NCI-H1417 (cell line): Measurements from ENCODE around the gene CPA3.

Experiments
- DNase-seq, 3 experiments: peaks; one replicate each; lab custom pipeline; 2025; lab: John Stamatoyannopoulos, UW

The CPA3 gene

DNA sequence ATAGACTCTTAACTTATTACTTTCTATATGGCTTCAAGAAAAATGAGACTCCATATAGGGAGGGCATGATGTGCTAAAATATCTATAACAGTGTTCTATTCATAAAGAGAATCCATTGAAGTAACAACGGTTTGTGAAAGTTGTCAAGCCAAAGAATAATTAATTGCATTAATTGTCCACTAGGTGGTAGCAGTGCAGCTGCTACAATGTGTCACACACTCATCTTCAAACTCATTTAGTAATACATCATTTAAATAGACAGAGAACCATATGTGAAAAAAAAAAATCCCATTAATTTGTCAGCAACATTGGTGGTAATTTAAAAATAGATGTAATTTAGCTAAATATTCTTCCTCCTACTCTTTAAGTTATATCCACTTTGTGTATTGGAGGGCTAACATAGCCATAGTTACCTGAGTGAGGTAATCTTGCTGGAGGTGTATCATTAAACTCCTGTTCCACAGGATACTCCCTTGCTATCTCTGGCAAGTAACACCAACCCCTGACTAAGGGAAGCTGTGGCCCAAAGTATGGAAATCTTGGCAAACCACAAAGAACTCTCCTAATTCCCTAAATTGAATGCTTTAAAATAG is 3.7 kb upstream of the CPA3 start:
- DNase-seq, result peak; percentile 20 to 77 (median 59)

DNA sequence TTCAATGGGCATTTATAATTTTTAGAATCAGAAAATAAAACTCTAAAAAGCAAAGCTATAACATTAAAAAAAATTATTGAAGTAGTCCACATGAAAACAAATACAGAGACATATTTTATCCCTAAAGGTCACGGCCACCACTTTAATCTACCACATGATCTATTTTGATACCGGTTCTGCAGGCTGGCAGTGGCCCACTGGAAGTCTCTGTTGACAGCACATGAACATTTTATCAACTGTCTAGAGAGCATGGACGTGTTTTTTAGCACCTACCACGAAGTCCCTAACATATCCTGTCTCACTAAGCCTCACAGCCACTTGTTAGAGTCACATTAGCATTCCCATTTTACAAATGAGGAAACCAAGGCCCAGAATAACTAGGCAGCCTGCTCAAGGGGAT is 1.8 kb upstream of the CPA3 start:
- no peak for DNase-seq

DNA sequence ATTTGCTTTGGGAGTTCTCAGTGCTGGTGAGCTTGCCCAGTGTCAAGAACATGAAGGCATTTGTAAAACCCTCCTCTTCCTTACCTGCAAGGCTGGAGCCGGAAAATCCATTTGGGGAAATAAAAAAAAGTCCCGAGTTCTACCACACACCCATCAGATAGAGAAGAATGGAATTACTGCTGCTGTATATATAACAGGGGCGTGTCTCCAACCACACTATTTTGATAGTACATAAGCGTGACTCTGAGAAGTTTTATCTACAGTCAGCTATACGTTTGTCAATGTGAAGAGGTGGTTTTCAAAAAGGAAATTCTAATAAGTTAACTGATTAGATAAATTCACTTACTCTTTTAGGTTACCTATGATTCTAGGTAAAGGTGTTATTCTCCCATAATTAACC is 1.3 kb upstream of the CPA3 start:
- no peak for DNase-seq

DNA sequence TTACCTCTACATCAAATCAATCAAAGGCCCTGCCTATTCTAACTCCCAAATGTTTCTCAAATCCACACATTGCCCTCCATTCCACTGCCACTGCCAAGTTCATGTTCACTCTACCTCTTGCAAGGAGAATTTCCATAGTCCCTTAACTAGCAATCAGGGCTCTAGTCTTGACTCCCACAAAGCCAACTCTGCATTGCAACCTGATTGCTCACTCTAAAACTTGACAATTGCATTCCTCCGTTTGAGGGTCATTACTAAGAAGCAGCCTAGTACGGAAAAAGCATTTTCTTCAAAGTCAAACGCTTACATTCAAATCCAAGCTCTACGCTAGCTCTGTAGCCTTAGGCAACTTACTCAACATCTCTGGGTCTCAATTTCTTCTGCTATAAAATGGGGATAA is 1.2 kb downstream of the CPA3 start:
- no peak for DNase-seq

- DNase-seq, result peak in 2 of 3 experiments; percentile 37 to 87
Observed at GRCh38 chr3:148873270-148873927, 8.3 kb downstream of the CPA3 start.

GRCh38 chr3:148873977-148874376 is 8.9 kb downstream of the CPA3 start:
- DNase-seq, result peak in 2 of 3 experiments; percentile 34 to 83

DNA sequence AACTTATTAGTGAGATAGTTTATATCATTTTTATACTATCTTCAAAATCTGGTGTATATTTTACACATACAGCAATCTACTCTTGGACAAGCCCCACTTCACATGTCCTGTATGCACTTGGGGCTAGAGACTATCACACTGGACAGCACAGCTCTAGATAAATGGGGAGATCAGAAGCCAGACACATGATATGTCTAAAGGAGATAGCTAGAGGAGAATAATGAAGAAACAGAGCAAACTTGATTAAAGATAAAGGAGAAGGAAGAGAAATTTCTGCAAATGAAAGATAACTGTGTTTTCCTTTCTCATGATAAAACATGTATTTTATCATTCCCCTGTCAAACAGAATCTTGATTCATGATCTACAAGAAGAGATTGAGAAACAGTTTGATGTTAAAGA is 13.0 kb downstream of the CPA3 start:
- DNase-seq, result no peak

DNA sequence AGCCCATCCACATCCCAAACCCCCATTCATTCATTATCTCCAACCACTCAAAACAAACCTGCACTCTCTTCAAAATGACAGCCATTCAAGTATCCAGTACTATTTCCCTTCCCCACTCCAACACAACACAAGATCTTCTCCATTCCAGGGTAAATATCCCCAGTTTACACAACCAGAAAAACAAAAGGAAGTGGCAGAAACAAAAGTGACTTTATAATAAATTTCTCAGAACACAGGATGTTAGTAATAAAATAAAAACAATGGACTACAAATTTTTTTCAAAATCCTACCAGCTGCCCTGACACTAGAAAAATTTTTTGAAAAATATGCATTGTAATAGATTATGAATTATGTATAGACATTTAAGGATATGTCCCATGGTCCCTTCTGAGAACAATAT is 14.2 kb downstream of the CPA3 start:
- DNase-seq, result peak in 1 of 3 experiments; percentile 12

DNA sequence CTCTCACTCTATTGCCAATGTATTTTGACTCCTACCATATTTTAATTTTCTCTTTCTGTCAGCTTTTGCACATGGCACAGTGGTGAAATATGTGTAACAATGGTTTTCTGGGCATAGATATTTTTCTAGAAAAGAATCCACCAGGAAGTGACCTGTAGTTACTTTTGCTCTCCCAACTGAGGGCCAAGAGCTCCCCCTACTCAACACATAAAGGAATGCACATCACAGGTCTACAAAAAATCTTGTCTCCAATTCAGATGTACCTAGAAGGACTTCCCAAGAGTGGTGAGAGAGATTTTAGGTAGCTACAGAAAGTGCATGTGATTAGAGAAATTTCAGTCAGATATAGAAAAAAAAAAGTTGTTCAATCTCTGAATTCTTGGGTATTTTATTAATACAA is 15.6 kb downstream of the CPA3 start:
- peak in 1 of 3 experiments; percentile 30 for DNase-seq

DNA sequence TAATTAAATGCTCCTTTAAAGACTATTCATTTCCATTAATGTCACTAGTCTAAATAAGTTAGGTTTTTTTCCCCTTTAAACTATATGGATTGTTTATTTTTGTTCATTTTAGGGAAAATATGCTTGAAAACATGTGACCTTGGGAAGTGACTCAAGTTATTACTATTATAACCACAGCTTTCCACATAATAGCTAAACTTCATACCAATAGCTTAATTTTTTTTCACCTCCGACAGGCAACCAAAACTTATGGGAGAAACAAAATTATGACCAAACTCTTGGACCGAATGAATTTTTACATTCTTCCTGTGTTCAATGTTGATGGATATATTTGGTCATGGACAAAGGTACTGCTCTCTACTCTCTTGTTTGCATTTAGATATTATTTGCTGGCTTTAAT is 16.2 kb downstream of the CPA3 start:
- DNase-seq, result no peak

DNA sequence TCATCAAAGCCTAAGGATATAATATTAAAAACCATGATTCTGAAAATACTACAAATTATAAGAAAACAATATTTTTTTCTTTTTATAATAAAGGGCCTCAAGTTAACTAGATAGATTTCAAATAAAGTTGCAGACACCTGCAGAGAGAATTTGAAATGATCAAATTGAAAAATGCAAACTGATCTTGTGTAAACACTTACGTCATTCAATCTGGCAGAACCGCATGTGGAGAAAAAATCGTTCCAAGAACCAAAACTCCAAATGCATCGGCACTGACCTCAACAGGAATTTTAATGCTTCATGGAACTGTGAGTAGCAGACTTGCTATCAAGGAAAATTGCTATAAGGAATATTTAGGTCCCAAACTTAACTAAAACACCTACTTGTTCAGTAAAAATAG is 17.2 kb downstream of the CPA3 start:
- DNase-seq, result peak; percentile 11 to 68 (median 30)

- no peak for DNase-seq
Observed at GRCh38 chr3:148883163-148883562, 18.1 kb downstream of the CPA3 start.

GRCh38 chr3:148884261-148884660 is 19.2 kb downstream of the CPA3 start:
- no peak for DNase-seq

DNA sequence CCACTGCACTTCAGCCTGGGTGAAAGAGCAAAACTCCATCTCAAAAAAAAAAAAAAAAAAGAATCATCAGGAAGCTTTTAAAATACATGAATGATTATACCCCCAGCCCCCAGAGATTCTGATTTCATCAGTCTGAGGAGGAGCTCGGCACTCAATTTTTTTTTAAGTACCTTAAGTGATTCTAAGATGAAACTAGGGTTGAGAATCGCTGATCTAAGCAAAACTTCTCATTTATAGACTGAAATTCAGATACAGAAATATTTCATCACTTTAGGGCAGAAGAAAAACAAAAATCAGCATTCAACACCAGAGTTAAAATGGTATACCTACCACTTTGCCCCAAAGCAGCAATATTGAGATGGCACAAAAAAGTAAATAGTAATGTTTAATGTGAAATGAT is 24.7 kb downstream of the CPA3 start:
- no peak for DNase-seq

GRCh38 chr3:148896062-148896461 is 31.0 kb downstream of the CPA3 start:
- no peak for DNase-seq

GRCh38 chr3:148901987-148902791 is 37.1 kb downstream of the CPA3 start:
- no peak for DNase-seq

- DNase-seq, result no peak
Observed at GRCh38 chr3:148903022-148903442, 37.9 kb downstream of the CPA3 start.

- DNase-seq, result no peak
Observed at GRCh38 chr3:148903941-148904340, 38.8 kb downstream of the CPA3 start.

DNA sequence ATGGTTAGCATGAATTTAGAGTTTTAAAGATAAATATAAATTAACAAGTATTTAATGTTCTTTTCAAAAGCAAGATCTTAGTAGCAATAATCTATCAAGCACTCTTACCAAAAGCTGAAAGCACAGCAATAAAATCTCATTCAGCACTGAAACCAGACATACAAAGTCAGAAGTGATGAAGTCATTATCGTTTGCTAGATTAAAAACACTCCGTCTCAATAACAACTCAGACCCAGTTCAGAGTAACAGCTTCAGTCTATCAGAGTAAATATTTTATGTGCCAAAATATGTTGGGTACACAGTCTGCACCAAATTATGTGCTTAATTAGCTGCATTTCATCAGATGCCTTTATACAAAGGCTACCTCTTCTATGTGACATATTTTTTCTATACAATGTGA is 41.6 kb downstream of the CPA3 start:
- DNase-seq, result peak in 1 of 3 experiments; percentile 13

DNA sequence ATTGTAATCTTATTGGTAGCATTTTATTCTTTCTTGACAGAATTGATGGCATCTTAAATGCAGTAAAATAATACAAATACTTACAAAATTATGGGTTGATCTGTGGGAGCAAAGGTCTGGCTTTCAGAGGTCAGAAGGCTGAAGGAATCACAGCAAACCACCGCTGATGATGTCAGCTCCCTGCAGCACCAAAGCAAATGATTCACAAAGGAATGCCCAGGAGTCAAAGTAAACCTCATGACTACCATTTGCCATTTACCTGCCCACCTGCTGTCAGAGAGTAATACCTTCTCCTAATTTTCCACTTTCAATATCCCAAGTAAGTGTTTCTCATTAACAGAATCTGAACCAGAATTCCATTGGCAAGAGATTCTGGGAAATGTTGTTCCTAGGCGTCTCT is 46.1 kb downstream of the CPA3 start:
- no peak for DNase-seq

GRCh38 chr3:148911592-148911991 is 46.5 kb downstream of the CPA3 start:
- DNase-seq, result no peak

- no peak for DNase-seq
Observed at GRCh38 chr3:148914936-148915690, 50.0 kb downstream of the CPA3 start.
